ENCODE data around the gene FIGNL2. TPM values are rescaled to one million over a fixed set of nuclear protein-coding genes. Genes with fewer than 3 reads are reported as not detected.

Gene FIGNL2
- total RNA-seq, 4 donors from 2014 or later = 1.1 to 2.1 (median 1.3) TPM

- H3K27ac ChIP-seq = peak overlapping the region; percentile 11 to 84 (median 74)
These were observed 7.3 kb upstream of the FIGNL2 start for GRCh38 chr12:51855586-51856428.

DNA sequence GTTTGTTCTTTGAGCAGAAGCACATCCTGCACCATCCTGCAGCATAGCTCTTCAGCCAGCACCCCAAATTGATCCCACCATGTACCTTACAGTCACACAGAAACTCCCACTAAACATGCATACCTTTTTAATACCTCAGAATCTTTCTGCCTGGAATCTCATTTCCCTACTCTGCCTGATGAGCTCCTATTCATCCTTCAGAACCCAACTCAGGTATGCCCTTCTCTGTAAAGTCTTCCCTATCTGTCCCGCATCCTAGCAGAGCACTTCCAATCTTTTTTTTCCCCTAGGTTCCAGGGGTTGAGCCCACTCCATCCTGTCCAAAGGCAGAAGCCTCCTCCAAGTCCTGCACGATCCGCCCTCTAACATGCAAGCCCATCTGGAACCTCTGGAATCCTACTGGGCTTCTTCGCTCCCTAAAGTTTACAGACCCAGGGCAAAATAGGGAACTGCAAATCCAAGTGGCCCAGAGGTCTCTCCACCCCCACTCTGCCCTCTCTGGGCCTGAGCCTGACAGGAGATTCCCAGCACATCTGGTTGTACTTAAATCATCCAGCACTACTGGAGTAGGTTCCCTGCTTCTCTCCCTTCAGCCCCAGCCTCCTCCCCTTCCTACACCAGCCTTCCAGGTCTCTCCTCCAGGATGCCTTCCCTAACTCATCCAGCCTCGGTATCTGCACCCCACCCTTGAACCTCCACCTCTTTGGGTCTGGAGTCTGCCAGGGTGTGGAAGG, 4.1 kb upstream of the FIGNL2 start:
- Histone ChIP-seq H3K4me3 (no peak overlapping the region), H3K36me3 (no peaks in the 10 kb centered on the region), H3K9me3 (no peaks in the 10 kb centered on the region), H3K4me1 (peaks cover 0 to 77% (median 18%) of the 10 kb centered on the region in 4 donors), H3K27me3 (peaks cover 0 to 6% of the 10 kb centered on the region in 2 donors), H3K27ac (peak overlapping the region in 2 of 4 donors; percentile 11 to 90)
- WGBS, 2 donors = 66 to 67% methylated on average over 5 of the region's 5 CpGs
- no peak for DNase-seq (ENCODE audit: low spot score in 2 of 2)
- TF ChIP-seq CTCF (IDR thresholded peaks at IDR 0.05) = no peak
- TF ChIP-seq EP300 (IDR thresholded peaks at IDR 0.05) = no peak
- no peak for TF ChIP-seq POLR2A (IDR thresholded peaks at IDR 0.05)

More at GRCh38 chr12:51855586-51856428, 7.3 kb upstream of the FIGNL2 start:
- H3K4me3 ChIP-seq = peak overlapping the region; percentile 6 to 48 (median 16)
- H3K9me3 ChIP-seq = no peaks in the 10 kb centered on the region
- H3K4me1 ChIP-seq = peaks cover 0 to 51% (median 11%) of the 10 kb centered on the region in 4 donors
- peak; percentile 48 to 61 for DNase-seq (ENCODE audit: low spot score in 2 of 2)
- TF ChIP-seq POLR2A (IDR thresholded peaks at IDR 0.05) (no peak), EP300 (IDR thresholded peaks at IDR 0.05) (peak in 1 of 2 donors; percentile 35), CTCF (IDR thresholded peaks at IDR 0.05) (no peak)
- WGBS, 2 donors = 13 to 18% methylated on average over 16 to 21 of the region's 21 CpGs
- no peaks in the 10 kb centered on the region for H3K36me3 ChIP-seq
- H3K27me3 ChIP-seq = no peaks in the 10 kb centered on the region

GRCh38 chr12:51851413-51852124, 3.1 kb upstream of the FIGNL2 start:
- H3K27me3 ChIP-seq = peaks cover 0 to 9% of the 10 kb centered on the region in 2 donors
- TF ChIP-seq POLR2A (IDR thresholded peaks at IDR 0.05) (no peak), CTCF (IDR thresholded peaks at IDR 0.05) (no peak), EP300 (IDR thresholded peaks at IDR 0.05) (no peak)
- peak overlapping the region in 2 of 4 donors; percentile 90 to 94 for H3K27ac ChIP-seq
- no peak for DNase-seq (ENCODE audit: low spot score in 2 of 2)
- no peak overlapping the region for H3K4me3 ChIP-seq
- peaks cover 0 to 79% (median 25%) of the 10 kb centered on the region in 4 donors for H3K4me1 ChIP-seq
- H3K9me3 ChIP-seq = no peaks in the 10 kb centered on the region
- H3K36me3 ChIP-seq = no peaks in the 10 kb centered on the region
- 40 to 45% methylated on average over 8 of the region's 8 CpGs for WGBS, 2 donors

GRCh38 chr12:51850965-51851299, 2.4 kb upstream of the FIGNL2 start:
- Histone ChIP-seq H3K27ac (peak overlapping the region in 3 of 4 donors; percentile 84 to 94 (median 90)), H3K9me3 (no peaks in the 10 kb centered on the region), H3K36me3 (no peaks in the 10 kb centered on the region), H3K27me3 (peaks cover 0 to 16% of the 10 kb centered on the region in 2 donors), H3K4me3 (no peak overlapping the region), H3K4me1 (peaks cover 0 to 79% (median 26%) of the 10 kb centered on the region in 4 donors)
- WGBS, 2 donors = 76 to 77% methylated on average over 4 of the region's 4 CpGs
- TF ChIP-seq CTCF (IDR thresholded peaks at IDR 0.05) = no peak
- no peak for TF ChIP-seq POLR2A (IDR thresholded peaks at IDR 0.05)
- TF ChIP-seq EP300 (IDR thresholded peaks at IDR 0.05) = no peak
- no peak for DNase-seq (ENCODE audit: low spot score in 2 of 2)

Measured in tibial nerve (tissue), 4 donors.